HepG2 (cell line): ENCODE measurements around the gene ZNF77.

Experiments
- BCL3 ChIP-seq: sonication (generic); formaldehyde crosslinking; IDR thresholded peaks from 2 replicates; pipeline ENCODE4 v1.5.1; 2020; ENCODE audit warnings: mild to moderate bottlenecking, missing genetic modification reagents, moderate library complexity
- BHLHE40 ChIP-seq: IDR thresholded peaks from 2 replicates; pipeline ENCODE4 v1.6.1; 2011; ENCODE audit warnings: low read length, improper control_type of control experiment
- DNMT3B ChIP-seq: conservative IDR thresholded peaks from 2 replicates; pipeline ENCODE4 v1.6.1; 2016; ENCODE audit warnings: missing biosample characterization, control low read depth
- ERF ChIP-seq: IDR thresholded peaks from 2 replicates; pipeline ENCODE4 v1.6.1; 2018; ENCODE audit warnings: missing biosample characterization, missing genetic modification reagents
- GABPA ChIP-seq, 2 experiments: IDR thresholded peaks; 2 replicates each; pipeline ENCODE4 v1.6.1; 2011 to 2016; ENCODE audit warnings: low read depth in 2 of 2, low read length in 1 of 2, missing biosample characterization in 1 of 2, missing genetic modification characterization in 1 of 2
- KLF16 ChIP-seq, 2 experiments: sonication (generic) in 1 of 2; formaldehyde crosslinking in 1 of 2; IDR thresholded peaks; 2 replicates each; pipeline versions ENCODE4 v1.6.1 to v1.8.0; 2016 to 2023; ENCODE audit warnings: missing genetic modification reagents in 2 of 2, missing compliant biosample characterization in 1 of 2
- MBD4 ChIP-seq: IDR thresholded peaks from 2 replicates; pipeline ENCODE4 v1.6.1; 2012; ENCODE audit warnings: low read length, inconsistent platforms, borderline replicate concordance
- MED8 ChIP-seq: sonication (generic); formaldehyde crosslinking; IDR thresholded peaks from 2 replicates; pipeline ENCODE4 v1.8.1; 2023; ENCODE audit warnings: mild to moderate bottlenecking, missing genetic modification reagents; ENCODE audit not compliant: insufficient replicate concordance
- PLRG1 ChIP-seq: fragments of 450-650 bp; conservative IDR thresholded peaks from 2 replicates; pipeline ENCODE4 v1.6.1; 2016
- RAD51 ChIP-seq: fragments of 450-650 bp; IDR thresholded peaks from 2 replicates; pipeline ENCODE4 v1.6.1; 2016; ENCODE audit warnings: borderline replicate concordance
- TF ChIP-seq, protein P1 (sequence below): sonication (generic); formaldehyde crosslinking; IDR thresholded peaks from 2 replicates; pipeline ENCODE4 v1.5.0; 2020; ENCODE audit warnings: mild to moderate bottlenecking, missing genetic modification reagents, moderate library complexity
- TF ChIP-seq, protein P2 (sequence below), 2 experiments: IDR thresholded peaks; 2 replicates each; pipeline ENCODE4 v1.6.1; 2011 to 2012; ENCODE audit warnings: low read length in 2 of 2, borderline replicate concordance in 1 of 2, low read depth in 1 of 2, mild to moderate bottlenecking in 1 of 2, moderate library complexity in 1 of 2

DNA sequence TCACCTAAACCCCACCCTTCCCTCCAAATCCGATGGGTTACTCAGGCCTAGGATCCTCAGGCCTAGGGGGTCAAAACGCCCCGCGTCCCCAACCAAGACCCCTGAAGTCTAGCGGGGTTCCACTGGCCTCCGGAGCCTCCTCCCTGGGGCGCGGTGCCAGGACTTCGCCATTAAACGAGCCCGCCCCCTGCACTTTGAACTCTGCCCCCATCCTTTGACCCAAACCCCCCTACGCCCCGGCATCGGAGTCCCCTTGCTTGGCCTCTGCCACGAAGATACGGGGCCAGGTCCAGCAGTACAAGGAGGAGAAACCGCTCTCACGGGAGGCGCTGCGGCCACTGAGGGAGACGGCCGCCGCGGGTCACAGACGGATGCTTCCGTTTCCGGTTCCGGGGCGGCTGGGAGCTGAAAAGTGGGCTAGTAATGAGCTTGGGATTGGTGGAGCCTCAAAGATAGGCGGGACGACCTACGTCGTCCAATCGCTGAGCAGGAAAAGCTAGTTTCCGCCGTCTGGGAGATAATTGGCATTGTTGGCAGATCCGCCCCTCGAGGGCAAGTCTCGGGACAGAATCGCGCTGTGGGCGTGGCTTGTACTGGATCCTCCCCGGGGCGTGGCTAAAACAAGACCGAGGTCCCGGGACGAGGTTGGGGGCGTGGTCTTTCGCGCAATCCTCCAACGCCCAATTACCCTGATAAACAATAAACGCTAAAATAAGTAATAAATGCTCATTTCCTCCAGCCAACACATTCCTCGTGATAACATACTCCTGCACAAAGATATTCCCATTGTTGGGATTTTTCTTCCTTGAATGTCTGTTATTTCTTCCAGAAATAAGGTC is 5.7 kb upstream of the ZNF77 start:
- TF ChIP-seq PLRG1, result no peak
- peak; percentile 95 for TF ChIP-seq GABPA (IDR thresholded peaks at IDR 0.05; ENCODE audit: low read depth, low read length)
- TF ChIP-seq GABPA (CRISPR knock-in tag; IDR thresholded peaks at IDR 0.05; ENCODE audit: low read depth), result peak; percentile 99
- TF ChIP-seq KLF16 (CRISPR knock-in tag; IDR thresholded peaks at IDR 0.05), result no peak
- TF ChIP-seq BHLHE40, result no peak; the same call in 1 of the 2 replicates
- TF ChIP-seq, protein P1, sequence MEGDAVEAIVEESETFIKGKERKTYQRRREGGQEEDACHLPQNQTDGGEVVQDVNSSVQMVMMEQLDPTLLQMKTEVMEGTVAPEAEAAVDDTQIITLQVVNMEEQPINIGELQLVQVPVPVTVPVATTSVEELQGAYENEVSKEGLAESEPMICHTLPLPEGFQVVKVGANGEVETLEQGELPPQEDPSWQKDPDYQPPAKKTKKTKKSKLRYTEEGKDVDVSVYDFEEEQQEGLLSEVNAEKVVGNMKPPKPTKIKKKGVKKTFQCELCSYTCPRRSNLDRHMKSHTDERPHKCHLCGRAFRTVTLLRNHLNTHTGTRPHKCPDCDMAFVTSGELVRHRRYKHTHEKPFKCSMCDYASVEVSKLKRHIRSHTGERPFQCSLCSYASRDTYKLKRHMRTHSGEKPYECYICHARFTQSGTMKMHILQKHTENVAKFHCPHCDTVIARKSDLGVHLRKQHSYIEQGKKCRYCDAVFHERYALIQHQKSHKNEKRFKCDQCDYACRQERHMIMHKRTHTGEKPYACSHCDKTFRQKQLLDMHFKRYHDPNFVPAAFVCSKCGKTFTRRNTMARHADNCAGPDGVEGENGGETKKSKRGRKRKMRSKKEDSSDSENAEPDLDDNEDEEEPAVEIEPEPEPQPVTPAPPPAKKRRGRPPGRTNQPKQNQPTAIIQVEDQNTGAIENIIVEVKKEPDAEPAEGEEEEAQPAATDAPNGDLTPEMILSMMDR (CRISPR knock-in tag), result peak; percentile 42; the same call in 1 of the 2 replicates
- TF ChIP-seq, protein P2, sequence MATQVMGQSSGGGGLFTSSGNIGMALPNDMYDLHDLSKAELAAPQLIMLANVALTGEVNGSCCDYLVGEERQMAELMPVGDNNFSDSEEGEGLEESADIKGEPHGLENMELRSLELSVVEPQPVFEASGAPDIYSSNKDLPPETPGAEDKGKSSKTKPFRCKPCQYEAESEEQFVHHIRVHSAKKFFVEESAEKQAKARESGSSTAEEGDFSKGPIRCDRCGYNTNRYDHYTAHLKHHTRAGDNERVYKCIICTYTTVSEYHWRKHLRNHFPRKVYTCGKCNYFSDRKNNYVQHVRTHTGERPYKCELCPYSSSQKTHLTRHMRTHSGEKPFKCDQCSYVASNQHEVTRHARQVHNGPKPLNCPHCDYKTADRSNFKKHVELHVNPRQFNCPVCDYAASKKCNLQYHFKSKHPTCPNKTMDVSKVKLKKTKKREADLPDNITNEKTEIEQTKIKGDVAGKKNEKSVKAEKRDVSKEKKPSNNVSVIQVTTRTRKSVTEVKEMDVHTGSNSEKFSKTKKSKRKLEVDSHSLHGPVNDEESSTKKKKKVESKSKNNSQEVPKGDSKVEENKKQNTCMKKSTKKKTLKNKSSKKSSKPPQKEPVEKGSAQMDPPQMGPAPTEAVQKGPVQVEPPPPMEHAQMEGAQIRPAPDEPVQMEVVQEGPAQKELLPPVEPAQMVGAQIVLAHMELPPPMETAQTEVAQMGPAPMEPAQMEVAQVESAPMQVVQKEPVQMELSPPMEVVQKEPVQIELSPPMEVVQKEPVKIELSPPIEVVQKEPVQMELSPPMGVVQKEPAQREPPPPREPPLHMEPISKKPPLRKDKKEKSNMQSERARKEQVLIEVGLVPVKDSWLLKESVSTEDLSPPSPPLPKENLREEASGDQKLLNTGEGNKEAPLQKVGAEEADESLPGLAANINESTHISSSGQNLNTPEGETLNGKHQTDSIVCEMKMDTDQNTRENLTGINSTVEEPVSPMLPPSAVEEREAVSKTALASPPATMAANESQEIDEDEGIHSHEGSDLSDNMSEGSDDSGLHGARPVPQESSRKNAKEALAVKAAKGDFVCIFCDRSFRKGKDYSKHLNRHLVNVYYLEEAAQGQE (IDR thresholded peaks at IDR 0.05; ENCODE audit: borderline replicate concordance in 1 of 2, low read depth in 1 of 2, low read length in 2 of 2), result no peak
- no peak for TF ChIP-seq RAD51
- no peak for TF ChIP-seq MED8
- TF ChIP-seq BCL3 (CRISPR knock-in tag), result no peak
- no peak for TF ChIP-seq DNMT3B (CRISPR knock-in tag)
- peak; percentile 32 for TF ChIP-seq ERF (CRISPR knock-in tag)
- no peak for TF ChIP-seq MBD4
